Omental fat pad (tissue), 4 donors: ENCODE data around the gene CTDP1. TPM values are rescaled to one million over a fixed set of nuclear protein-coding genes. Genes with fewer than 3 reads are reported as not detected.

Experiments
- ATAC-seq: fragments of 150-250 bp; one replicate; pipeline ENCODE4 v1.9.1; 2016; ENCODE audit warnings: mild to moderate bottlenecking, moderate library complexity; ENCODE audit not compliant: low FRiP score
- DNase-seq: peaks from one replicate; pipeline ENCODE4 v3.0.0-alpha.2; 2019; ENCODE audit warnings: low spot score
- total RNA-seq, 4 donors: library from RNA; depleted of rRNA; stranded (reverse); fragments of >200 nt; gene quantifications; one replicate each; pipeline ENCODE4 v1.1.0, GENCODE V29; 2016
- TF ChIP-seq, protein P1 (sequence below), 3 donors: fragments of 450-650 bp; IDR thresholded peaks; one replicate each; pipeline ENCODE4 v1.5.1; 2016 to 2017; ENCODE audit warnings: antibody characterized with exemption in 3 of 3, mild to moderate bottlenecking in 3 of 3, moderate library complexity in 2 of 3

The CTDP1 gene
- total RNA-seq, 4 donors from 2014 or later: 11.8 to 25.2 (median 16.0) TPM

DNA sequence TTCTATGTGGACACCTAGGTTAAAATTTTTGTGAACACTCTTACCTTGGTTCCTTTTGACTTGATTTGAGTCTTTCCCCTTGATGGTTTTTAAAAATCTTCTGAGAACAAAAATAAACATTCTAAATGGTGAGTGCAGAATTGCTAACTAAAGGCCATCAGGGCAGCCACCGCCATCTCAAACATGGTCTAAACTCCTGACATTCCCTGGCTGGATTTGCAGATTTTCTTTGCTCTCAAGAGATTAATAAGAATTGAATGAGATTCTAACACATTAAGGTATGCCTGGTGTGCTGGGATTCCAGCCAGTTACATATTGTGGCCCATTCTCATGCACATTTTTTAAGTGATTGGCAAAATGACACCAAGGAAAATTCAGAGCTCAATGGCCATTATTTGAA, 17.2 kb upstream of the CTDP1 start:
- ATAC-seq (no peak), DNase-seq (no peak)
- TF ChIP-seq, protein P1, sequence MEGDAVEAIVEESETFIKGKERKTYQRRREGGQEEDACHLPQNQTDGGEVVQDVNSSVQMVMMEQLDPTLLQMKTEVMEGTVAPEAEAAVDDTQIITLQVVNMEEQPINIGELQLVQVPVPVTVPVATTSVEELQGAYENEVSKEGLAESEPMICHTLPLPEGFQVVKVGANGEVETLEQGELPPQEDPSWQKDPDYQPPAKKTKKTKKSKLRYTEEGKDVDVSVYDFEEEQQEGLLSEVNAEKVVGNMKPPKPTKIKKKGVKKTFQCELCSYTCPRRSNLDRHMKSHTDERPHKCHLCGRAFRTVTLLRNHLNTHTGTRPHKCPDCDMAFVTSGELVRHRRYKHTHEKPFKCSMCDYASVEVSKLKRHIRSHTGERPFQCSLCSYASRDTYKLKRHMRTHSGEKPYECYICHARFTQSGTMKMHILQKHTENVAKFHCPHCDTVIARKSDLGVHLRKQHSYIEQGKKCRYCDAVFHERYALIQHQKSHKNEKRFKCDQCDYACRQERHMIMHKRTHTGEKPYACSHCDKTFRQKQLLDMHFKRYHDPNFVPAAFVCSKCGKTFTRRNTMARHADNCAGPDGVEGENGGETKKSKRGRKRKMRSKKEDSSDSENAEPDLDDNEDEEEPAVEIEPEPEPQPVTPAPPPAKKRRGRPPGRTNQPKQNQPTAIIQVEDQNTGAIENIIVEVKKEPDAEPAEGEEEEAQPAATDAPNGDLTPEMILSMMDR (IDR thresholded peaks at IDR 0.05): no peak

DNA sequence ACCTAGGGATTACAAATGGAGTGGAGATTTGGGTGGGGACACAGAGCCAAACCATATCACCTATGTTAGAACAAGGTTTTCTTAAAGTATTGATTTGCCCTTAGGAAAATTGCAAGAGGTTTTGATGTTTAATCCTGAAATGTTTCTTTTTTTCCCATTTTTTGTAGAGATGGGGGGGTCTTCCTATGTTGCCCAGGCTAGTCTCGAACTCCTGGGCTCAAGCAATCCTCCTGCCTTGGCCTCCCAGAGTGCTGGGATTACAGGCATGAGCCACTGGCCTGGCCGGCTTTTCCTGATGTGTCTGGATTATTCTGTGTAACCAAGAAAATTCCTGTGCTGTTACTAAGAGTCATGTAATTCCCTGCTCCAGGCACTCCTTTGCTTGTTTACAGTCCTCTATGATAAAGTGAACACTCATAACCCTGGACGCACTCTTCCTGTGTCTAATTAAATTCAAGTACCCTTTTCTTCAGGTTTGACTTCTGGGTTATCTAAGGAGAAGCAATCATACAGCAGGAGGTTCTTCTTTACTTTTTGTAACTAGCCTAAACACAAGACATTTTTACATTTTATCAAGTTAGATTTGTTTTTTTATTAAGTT, 15.0 kb upstream of the CTDP1 start:
- TF ChIP-seq, protein P1 (IDR thresholded peaks at IDR 0.05): no peak
- ATAC-seq (no peak), DNase-seq (no peak)

DNA sequence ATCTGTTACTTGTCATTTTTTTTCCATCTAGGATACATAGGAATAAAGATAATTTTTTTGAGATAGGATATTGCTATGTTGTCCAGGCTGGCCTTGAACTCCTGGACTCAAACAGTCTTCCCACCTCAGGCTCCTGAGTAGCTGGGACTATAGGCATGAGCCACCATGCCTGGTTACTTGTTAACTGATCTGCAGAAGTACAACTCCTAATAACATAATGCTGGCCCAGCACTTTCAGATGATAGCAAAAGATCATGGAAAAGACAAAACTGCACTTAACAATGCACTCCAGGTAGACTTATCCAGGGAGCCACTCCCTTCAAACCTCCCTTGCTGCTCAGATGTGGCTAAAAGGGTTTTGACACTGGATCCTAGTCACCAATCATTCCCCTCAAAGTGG, 11.4 kb upstream of the CTDP1 start:
- no peak for DNase-seq
- TF ChIP-seq, protein P1 (IDR thresholded peaks at IDR 0.05): no peak
- ATAC-seq: no peak

DNA sequence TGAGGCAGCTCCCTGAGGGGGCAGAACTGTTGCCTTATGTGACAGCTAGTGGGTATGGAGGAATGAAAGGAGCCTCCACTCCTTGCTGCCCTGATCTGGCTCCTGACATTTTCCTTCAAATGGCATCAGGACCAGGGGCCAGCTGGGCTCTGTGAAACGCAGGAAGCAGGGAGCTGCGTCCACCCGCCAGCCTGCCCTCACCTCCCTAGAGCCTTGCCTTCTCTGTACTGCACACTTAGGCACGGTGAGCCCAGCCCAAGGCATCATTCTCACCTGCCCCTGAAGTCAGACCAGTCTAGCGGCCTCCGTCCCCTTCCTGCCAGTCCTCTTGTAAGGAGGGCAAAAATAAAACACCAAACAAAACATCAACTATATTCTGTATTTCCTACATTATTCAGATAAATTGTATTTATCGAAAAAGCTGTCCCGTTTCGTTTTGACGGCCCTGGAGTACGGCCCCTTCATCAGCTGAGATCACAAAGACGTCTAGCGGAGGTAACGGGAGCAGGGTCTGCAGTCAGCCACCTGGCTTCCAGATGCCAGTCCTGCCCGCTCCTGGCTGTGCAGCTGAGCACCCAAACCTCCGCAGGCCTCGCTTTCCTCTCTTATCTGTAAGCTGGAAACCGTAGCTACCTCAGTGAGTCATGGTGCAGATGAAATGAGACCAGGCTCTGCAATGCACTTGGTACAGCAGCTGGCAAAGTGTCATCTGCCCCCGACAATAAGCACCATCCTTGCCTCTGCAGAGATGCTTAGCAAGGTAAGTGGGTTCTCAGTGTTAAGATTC, 6.9 kb upstream of the CTDP1 start:
- TF ChIP-seq, protein P1 (IDR thresholded peaks at IDR 0.05): no peak
- no peak for ATAC-seq
- DNase-seq: no peak

DNA sequence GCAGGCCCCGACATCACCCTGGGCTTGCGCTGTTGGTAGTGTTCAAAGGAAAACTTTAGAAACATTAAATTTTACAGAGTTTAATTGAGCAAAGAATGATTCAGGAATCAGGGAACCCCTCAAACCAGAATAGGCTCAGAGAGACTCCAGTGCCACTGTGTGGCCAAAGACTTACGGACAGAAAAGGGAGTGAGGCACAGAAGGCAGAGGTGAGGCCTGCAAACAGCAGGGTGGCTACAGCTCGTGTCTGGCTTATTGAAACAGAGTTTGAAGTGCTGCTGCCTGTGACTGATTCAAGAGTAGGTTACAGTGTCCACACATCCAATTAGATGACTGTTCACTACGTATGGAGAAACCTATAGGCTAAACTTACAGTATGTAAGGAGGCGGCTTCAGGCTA, 2.4 kb upstream of the CTDP1 start:
- ATAC-seq: no peak
- no peak for DNase-seq
- TF ChIP-seq, protein P1 (IDR thresholded peaks at IDR 0.05): no peak

DNA sequence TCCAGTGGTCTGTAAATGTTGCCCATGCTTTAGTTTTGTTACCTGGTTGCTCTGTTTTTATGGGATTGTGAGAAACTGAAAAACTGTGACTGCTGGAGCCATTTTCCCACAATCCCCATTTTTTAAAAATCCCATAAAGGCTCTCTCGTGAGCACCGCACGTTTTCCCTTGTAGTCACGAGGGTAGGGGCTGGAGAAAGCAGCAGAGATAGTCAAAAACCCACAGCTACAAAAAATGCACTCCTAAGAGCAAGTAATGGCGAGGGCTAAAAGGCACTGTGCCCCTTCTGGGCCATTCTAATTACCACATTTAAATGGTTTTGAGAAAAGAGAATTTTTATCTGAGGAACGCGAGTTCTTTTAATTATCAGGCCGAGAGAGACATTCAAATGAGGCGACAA, 1.8 kb upstream of the CTDP1 start:
- ATAC-seq (no peak), DNase-seq (no peak)
- TF ChIP-seq, protein P1 (IDR thresholded peaks at IDR 0.05): no peak
